ENCODE measurements around the gene TECTA. TPM values are rescaled to one million over a fixed set of nuclear protein-coding genes. Genes with fewer than 3 reads are reported as not detected.

TECTA gene, protein sequence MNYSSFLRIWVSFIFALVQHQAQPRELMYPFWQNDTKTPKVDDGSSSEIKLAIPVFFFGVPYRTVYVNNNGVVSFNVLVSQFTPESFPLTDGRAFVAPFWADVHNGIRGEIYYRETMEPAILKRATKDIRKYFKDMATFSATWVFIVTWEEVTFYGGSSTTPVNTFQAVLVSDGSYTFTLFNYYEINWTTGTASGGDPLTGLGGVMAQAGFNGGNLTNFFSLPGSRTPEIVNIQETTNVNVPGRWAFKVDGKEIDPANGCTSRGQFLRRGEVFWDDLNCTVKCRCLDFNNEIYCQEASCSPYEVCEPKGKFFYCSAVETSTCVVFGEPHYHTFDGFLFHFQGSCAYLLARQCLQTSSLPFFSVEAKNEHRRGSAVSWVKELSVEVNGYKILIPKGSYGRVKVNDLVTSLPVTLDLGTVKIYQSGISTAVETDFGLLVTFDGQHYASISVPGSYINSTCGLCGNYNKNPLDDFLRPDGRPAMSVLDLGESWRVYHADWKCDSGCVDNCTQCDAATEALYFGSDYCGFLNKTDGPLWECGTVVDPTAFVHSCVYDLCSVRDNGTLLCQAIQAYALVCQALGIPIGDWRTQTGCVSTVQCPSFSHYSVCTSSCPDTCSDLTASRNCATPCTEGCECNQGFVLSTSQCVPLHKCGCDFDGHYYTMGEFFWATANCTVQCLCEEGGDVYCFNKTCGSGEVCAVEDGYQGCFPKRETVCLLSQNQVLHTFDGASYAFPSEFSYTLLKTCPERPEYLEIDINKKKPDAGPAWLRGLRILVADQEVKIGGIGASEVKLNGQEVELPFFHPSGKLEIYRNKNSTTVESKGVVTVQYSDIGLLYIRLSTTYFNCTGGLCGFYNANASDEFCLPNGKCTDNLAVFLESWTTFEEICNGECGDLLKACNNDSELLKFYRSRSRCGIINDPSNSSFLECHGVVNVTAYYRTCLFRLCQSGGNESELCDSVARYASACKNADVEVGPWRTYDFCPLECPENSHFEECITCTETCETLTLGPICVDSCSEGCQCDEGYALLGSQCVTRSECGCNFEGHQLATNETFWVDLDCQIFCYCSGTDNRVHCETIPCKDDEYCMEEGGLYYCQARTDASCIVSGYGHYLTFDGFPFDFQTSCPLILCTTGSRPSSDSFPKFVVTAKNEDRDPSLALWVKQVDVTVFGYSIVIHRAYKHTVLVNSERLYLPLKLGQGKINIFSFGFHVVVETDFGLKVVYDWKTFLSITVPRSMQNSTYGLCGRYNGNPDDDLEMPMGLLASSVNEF (N-terminal part only)
- 0.59 and 0.72 TPM in 2 replicates for total RNA-seq

- H4K20me1 ChIP-seq (ENCODE audit: insufficient read depth, low read length), result no peaks in the 10 kb centered on the region
Observed at GRCh38 chr11:121100943-121101342, at the start of gene TECTA. Gene TECTA, plus strand, starts transcription at chr11:121101243. Its CDS starts 1,423 bp downstream, at chr11:121102666.

GRCh38 chr11:121053244-121053643 is 47.8 kb upstream of the TECTA start:
- no peak for DNase-seq (ENCODE audit: insufficient read length, low spot score, missing footprints)
- peaks cover 21% of the 10 kb centered on the region for H3K36me3 ChIP-seq (ENCODE audit: insufficient read depth, low read length)
- H3K9me3 ChIP-seq (ENCODE audit: low read depth, low read length), result no peaks in the 10 kb centered on the region
- no peaks in the 10 kb centered on the region for H3K79me2 ChIP-seq (ENCODE audit: insufficient read depth, low read length)
- no peak overlapping the region for H3K4me2 ChIP-seq (ENCODE audit: insufficient read depth, low read length)
- no peaks in the 10 kb centered on the region for H3K4me1 ChIP-seq (ENCODE audit: insufficient read depth, low read length)
- no peak overlapping the region for H3K27ac ChIP-seq (ENCODE audit: low read depth, low read length)
- H2AFZ ChIP-seq (ENCODE audit: low read length), result no peak overlapping the region
- H3K27me3 ChIP-seq (ENCODE audit: insufficient read depth, low read length), result no peaks in the 10 kb centered on the region
- H4K20me1 ChIP-seq (ENCODE audit: insufficient read depth, low read length), result peaks cover 5% of the 10 kb centered on the region
- H3K4me3 ChIP-seq (ENCODE audit: insufficient read depth, low read length), result no peak overlapping the region
- TF ChIP-seq CTCF (IDR thresholded peaks at IDR 0.05; ENCODE audit: extremely low read depth, low read depth, low read length), result no peak

More at GRCh38 chr11:121100943-121101342, at the start of gene TECTA:
- H2AFZ ChIP-seq (ENCODE audit: low read length), result no peak within 1 kb of the TSS
- peaks cover 9% of the 10 kb centered on the region for H3K27me3 ChIP-seq (ENCODE audit: insufficient read depth, low read length)
- H3K9me3 ChIP-seq (ENCODE audit: low read depth, low read length), result no peaks in the 10 kb centered on the region
- H3K4me1 ChIP-seq (ENCODE audit: insufficient read depth, low read length), result no peaks in the 10 kb centered on the region
- no peak within 1 kb of the TSS for H3K4me2 ChIP-seq (ENCODE audit: insufficient read depth, low read length)
- no peaks in the 10 kb centered on the region for H3K79me2 ChIP-seq (ENCODE audit: insufficient read depth, low read length)
- no peak for TF ChIP-seq CTCF (IDR thresholded peaks at IDR 0.05; ENCODE audit: extremely low read depth, low read depth, low read length)
- no peak within 1 kb of the TSS for H3K27ac ChIP-seq (ENCODE audit: low read depth, low read length)
- no peaks in the 10 kb centered on the region for H3K36me3 ChIP-seq (ENCODE audit: insufficient read depth, low read length)
- no peak for DNase-seq (ENCODE audit: insufficient read length, low spot score, missing footprints)
- H3K4me3 ChIP-seq (ENCODE audit: insufficient read depth, low read length), result no peak within 1 kb of the TSS

GRCh38 chr11:121054266-121054665 is 46.8 kb upstream of the TECTA start:
- Histone ChIP-seq H3K4me3 (ENCODE audit: insufficient read depth, low read length) (no peak overlapping the region), H3K4me2 (ENCODE audit: insufficient read depth, low read length) (no peak overlapping the region), H2AFZ (ENCODE audit: low read length) (no peak overlapping the region), H3K27ac (ENCODE audit: low read depth, low read length) (no peak overlapping the region), H4K20me1 (ENCODE audit: insufficient read depth, low read length) (no peaks in the 10 kb centered on the region), H3K27me3 (ENCODE audit: insufficient read depth, low read length) (no peaks in the 10 kb centered on the region), H3K4me1 (ENCODE audit: insufficient read depth, low read length) (no peaks in the 10 kb centered on the region), H3K79me2 (ENCODE audit: insufficient read depth, low read length) (no peaks in the 10 kb centered on the region), H3K9me3 (ENCODE audit: low read depth, low read length) (no peaks in the 10 kb centered on the region), H3K36me3 (ENCODE audit: insufficient read depth, low read length) (peaks cover 26% of the 10 kb centered on the region)
- no peak for TF ChIP-seq CTCF (IDR thresholded peaks at IDR 0.05; ENCODE audit: extremely low read depth, low read depth, low read length)
- DNase-seq (ENCODE audit: insufficient read length, low spot score, missing footprints), result no peak

Data from osteoblast (primary cell).